Measurements from ENCODE around the gene PDIA5.
"Not testable (repeated sequence)": the region's sequence is repeated elsewhere in the genome, so short reads cannot be mapped to it uniquely, and the experiment has no call there.

The PDIA5 gene

DNA sequence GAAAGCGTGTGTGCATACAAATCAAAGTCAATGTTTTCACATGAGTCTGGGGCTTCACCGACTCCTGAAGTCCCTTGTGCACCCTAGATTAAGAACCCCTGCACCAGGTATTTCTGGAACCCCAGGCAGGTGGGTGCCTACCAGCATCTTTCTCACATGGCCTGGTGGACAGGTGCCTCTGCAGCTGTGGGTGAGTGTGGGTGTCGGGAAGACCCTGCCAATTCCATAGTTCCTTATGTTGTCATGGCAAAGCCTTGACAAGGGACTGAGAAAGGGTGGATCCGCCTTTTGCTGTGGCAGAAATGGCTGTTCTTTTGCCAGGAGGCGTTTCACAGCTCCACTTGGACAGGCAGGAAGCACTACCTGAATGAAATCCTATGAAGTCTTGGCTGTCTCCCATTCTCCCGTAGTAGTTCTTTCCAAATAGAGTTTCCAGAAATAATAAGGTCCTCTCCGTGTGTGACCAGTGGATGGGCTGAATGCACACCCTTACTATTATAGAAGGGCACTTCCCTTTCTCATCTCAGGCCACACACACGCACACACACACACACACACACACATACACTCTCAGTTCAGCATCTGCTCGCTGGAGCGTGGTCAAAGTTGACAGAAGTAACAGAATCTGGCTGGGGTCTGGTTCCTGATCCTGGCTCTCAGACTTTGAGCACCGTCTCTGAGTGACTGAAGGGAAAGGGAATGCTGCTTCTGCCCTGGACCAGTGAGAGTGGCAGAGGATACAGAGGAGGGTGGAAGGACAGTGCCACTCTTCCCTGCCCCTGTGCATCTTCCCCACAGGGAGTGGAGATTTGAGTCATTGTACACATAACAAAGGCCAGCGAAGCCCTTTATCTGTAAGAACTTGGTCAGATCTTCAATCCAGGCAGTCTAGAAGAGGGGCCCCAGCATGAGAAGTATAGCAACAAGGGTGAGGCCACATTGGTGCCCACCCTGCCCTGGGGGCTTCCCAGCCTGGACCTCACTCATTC lies 38.7 kb downstream of the PDIA5 start:
- no peaks in the 10 kb centered on the region; the same call in 1 of the 2 replicates for H3K4me1 ChIP-seq (ENCODE audit: control insufficient read depth, insufficient read depth, low read length)
- H3K9ac ChIP-seq (ENCODE audit: low read length): no peak overlapping the region
- H3K27ac ChIP-seq (ENCODE audit: low read depth, low read length): no peak overlapping the region
- no peaks in the 10 kb centered on the region for H3K27me3 ChIP-seq (ENCODE audit: control insufficient read depth, insufficient read depth, low read length)
- H3K36me3 ChIP-seq (ENCODE audit: control insufficient read depth, insufficient read depth, low read length): peaks cover 82% of the 10 kb centered on the region
- H3K4me3 ChIP-seq (ENCODE audit: low read depth, low read length): no peak overlapping the region
- H3K9me3 ChIP-seq (ENCODE audit: control insufficient read depth, insufficient read depth, low read depth, low read length): no peaks in the 10 kb centered on the region

DNA sequence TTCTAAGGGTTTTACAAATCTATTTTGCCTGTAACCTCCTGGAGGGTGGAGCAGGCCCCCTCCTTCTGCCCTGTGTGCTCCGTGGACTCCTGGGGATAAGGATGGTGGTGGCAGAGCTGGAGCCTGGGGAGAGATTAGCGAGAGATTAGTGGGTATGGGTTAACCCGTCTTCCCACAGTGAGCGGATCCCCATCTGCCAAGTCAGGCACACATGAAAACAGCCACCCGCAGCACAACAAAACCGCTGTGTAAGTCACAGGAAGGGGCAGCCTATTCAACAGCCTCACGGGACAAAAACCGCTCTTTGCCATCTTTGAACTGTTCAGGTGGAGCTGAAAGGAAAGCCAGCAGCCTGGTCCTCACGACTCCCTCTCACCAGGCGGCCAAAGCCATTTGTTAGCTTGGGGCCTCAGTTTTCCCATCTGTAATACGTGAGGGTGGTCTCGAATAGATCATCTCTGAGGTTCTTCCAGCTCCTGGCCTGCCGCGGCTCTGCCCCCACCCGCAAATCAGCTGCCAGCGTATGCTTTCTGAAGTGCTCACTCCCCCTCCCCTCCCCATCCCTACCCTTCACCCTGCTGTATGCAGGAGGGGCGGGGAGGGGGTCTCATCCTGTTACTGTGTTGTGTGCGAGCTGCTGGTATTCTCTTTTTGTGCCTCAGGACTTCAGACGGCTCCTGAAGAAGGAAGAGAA lies 43.6 kb downstream of the PDIA5 start:
- Histone ChIP-seq H3K9ac (ENCODE audit: low read length) (no peak overlapping the region), H3K9me3 (ENCODE audit: control insufficient read depth, insufficient read depth, low read depth, low read length) (no peaks in the 10 kb centered on the region), H3K27ac (ENCODE audit: low read depth, low read length) (no peak overlapping the region), H3K4me3 (ENCODE audit: low read depth, low read length) (no peak overlapping the region), H3K36me3 (ENCODE audit: control insufficient read depth, insufficient read depth, low read length) (peaks cover 72% of the 10 kb centered on the region), H3K27me3 (ENCODE audit: control insufficient read depth, insufficient read depth, low read length) (no peaks in the 10 kb centered on the region), H3K4me1 (ENCODE audit: control insufficient read depth, insufficient read depth, low read length) (no peaks in the 10 kb centered on the region)

DNA sequence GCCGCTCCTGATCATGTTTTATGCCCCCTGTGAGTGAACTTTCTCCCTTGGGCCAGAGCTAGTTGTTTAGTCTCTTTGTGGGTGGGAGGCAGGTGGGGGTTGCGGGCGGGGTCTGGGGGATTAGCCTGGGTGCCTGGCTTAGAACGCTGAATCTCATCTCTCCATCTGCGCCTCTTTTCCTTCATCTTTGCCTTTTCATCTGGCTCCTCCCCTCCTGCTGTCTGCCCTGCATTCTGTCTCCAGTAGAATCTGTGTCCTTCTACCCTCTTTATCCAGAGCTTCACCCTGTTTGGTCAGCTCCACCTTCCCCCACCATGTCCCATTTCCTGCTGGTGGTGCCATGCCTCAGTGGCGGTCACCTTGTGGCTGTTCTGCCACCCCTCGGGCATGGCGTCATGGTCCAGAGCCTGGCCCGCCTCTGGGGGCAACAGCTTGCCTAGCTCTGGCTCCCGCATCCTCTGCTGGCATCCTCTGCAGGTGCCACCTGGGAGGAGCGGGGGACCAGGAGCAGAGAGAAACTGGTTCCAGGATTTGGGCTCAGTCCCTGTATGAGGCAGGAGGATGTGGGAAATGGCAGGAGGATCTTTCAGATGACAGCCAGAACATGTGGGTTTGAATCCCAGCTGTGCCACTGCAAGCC lies 44.3 kb downstream of the PDIA5 start:
- no peak overlapping the region for H3K27ac ChIP-seq (ENCODE audit: low read depth, low read length)

DNA sequence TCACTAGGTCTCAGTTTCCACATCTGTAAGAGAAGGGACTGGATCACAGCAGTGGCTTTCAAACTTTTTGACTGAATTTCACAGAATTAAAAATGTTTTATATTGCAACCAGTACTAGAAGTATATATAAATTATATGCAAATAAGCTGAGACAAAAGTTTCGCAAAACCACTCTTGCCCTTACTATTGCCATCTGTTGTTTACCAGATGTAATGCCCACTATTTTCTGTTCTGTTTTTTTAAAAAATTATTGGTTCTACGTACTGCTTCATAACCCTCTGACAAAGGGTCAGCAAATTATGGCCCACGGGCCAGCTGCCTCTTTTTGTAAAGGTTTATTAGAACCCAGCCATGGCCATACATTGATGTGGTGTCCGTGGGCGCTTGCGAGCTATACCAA lies 44.8 kb downstream of the PDIA5 start:
- no peak overlapping the region for H3K9ac ChIP-seq (ENCODE audit: low read length)
- H3K4me3 ChIP-seq (ENCODE audit: low read depth, low read length): no peak overlapping the region
- H3K36me3 ChIP-seq (ENCODE audit: control insufficient read depth, insufficient read depth, low read length): peaks cover 67% of the 10 kb centered on the region
- no peaks in the 10 kb centered on the region for H3K9me3 ChIP-seq (ENCODE audit: control insufficient read depth, insufficient read depth, low read depth, low read length)
- no peak overlapping the region for H3K27ac ChIP-seq (ENCODE audit: low read depth, low read length)
- no peaks in the 10 kb centered on the region for H3K4me1 ChIP-seq (ENCODE audit: control insufficient read depth, insufficient read depth, low read length)
- no peaks in the 10 kb centered on the region for H3K27me3 ChIP-seq (ENCODE audit: control insufficient read depth, insufficient read depth, low read length)

More for the DNA sequence above, 44.3 kb downstream of the PDIA5 start:
- Histone ChIP-seq H3K27me3 (ENCODE audit: control insufficient read depth, insufficient read depth, low read length) (no peaks in the 10 kb centered on the region), H3K4me3 (ENCODE audit: low read depth, low read length) (no peak overlapping the region), H3K4me1 (ENCODE audit: control insufficient read depth, insufficient read depth, low read length) (no peaks in the 10 kb centered on the region), H3K9me3 (ENCODE audit: control insufficient read depth, insufficient read depth, low read depth, low read length) (no peaks in the 10 kb centered on the region), H3K36me3 (ENCODE audit: control insufficient read depth, insufficient read depth, low read length) (peaks cover 69% of the 10 kb centered on the region), H3K9ac (ENCODE audit: low read length) (no peak overlapping the region)

DNA sequence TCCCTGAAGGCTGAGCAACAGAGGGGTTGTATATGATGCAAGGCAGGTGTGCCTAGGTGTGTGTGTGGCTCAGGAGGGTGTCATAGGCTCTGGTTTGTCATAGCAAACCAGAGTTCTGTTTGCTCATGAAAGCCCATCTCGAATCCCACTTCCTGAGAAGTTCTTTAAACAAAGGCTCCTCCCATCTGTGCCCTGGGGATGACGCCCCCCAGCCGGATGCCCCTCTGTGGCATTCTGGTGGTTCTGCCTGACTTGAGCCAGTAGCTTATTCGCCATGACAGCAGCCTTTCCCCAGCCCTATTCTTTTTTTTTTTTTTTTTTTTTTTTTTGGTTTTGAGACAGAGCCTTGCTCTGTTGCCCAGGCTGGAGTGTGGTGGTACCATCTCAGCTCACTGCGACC lies 45.4 kb downstream of the PDIA5 start:
- Histone ChIP-seq H3K9me3 (ENCODE audit: control insufficient read depth, insufficient read depth, low read depth, low read length) (no peaks in the 10 kb centered on the region), H3K4me3 (ENCODE audit: low read depth, low read length) (no peak overlapping the region), H3K9ac (ENCODE audit: low read length) (no peak overlapping the region), H3K27me3 (ENCODE audit: control insufficient read depth, insufficient read depth, low read length) (no peaks in the 10 kb centered on the region), H3K27ac (ENCODE audit: low read depth, low read length) (no peak overlapping the region), H3K36me3 (ENCODE audit: control insufficient read depth, insufficient read depth, low read length) (peaks cover 65% of the 10 kb centered on the region), H3K4me1 (ENCODE audit: control insufficient read depth, insufficient read depth, low read length) (no peaks in the 10 kb centered on the region)

DNA sequence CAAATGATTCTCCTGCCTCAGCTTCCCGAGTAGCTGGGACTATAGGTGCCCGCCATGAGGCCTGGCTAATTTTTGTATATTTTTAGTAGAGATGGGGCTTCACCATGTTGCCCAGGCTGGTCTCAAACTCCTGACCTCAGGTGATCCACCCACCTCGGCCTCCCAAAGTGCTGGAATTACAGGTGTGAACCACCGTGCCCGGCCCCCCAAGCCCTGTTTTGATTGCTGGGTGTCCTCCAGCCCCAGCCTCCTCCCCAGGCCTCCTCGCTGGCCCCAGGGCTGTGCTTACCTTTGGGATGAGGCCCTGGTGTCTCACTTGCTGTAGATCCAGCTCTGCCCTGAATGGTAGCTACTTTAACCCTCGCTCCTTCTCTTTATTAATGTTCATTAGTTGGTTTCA lies 45.8 kb downstream of the PDIA5 start:
- not testable (repeated sequence) for H3K27me3 ChIP-seq (ENCODE audit: control insufficient read depth, insufficient read depth, low read length); H3K9me3 ChIP-seq (ENCODE audit: control insufficient read depth, insufficient read depth, low read depth, low read length); H3K4me1 ChIP-seq (ENCODE audit: control insufficient read depth, insufficient read depth, low read length); H3K9ac ChIP-seq (ENCODE audit: low read length); H3K27ac ChIP-seq (ENCODE audit: low read depth, low read length); H3K4me3 ChIP-seq (ENCODE audit: low read depth, low read length)
- H3K36me3 ChIP-seq (ENCODE audit: control insufficient read depth, insufficient read depth, low read length): peaks cover 64% of the 10 kb centered on the region

DNA sequence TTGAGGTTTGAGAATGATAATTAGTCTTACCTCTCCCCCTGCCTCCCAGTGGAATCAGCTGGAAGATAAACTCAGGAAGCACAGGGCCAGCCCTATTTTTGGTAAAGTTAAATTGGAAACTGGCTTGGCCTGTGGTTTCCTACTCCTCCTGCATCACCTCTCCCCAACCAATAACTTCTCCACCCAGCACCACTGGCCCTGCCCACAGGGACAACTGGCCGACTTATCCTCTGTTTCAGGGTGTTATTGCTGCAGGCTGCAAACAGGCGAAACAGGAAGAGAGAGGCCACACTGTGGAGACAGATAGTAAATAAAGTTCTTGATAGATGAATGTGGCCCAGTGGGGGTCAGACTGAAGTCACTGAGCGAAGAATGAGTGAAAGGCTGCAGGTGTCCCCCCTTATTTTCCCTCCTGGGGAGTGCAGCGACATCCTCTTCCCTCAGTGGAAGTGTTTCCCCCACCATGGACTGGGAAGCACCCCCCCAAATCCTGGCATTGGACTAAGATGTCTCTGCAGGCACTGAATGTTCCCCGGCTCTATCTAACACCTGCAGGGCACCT lies 47.1 kb downstream of the PDIA5 start:
- Histone ChIP-seq H3K4me3 (ENCODE audit: low read depth, low read length) (no peak overlapping the region), H3K4me1 (ENCODE audit: control insufficient read depth, insufficient read depth, low read length) (no peaks in the 10 kb centered on the region), H3K36me3 (ENCODE audit: control insufficient read depth, insufficient read depth, low read length) (peaks cover 65% of the 10 kb centered on the region), H3K9ac (ENCODE audit: low read length) (no peak overlapping the region), H3K27ac (ENCODE audit: low read depth, low read length) (no peak overlapping the region), H3K27me3 (ENCODE audit: control insufficient read depth, insufficient read depth, low read length) (no peaks in the 10 kb centered on the region), H3K9me3 (ENCODE audit: control insufficient read depth, insufficient read depth, low read depth, low read length) (no peaks in the 10 kb centered on the region)

DNA sequence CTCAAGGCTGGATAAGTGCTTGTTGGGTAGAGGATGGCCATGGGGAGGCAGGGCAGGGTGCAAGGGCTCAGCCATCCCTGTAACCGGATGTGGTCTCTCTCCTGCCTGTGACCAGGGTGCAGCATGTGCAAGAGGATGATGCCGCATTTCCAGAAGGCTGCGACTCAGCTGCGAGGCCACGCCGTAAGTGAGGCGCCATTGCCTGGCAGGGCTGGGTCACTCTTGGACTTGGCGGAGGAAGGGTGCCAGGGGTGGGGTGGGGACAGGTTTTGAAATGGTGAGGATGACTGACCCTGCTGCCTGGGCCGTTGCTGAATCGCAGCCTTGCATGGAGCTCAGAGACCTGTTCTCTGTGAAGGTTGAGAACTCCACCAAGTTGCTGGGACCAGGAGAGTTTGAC lies 49.3 kb downstream of the PDIA5 start:
- Histone ChIP-seq H3K27me3 (ENCODE audit: control insufficient read depth, insufficient read depth, low read length) (no peaks in the 10 kb centered on the region), H3K9ac (ENCODE audit: low read length) (no peak overlapping the region), H3K36me3 (ENCODE audit: control insufficient read depth, insufficient read depth, low read length) (peaks cover 70% of the 10 kb centered on the region), H3K27ac (ENCODE audit: low read depth, low read length) (no peak overlapping the region), H3K4me3 (ENCODE audit: low read depth, low read length) (no peak overlapping the region), H3K4me1 (ENCODE audit: control insufficient read depth, insufficient read depth, low read length) (peaks cover 2% of the 10 kb centered on the region; the same call in 1 of the 2 replicates), H3K9me3 (ENCODE audit: control insufficient read depth, insufficient read depth, low read depth, low read length) (no peaks in the 10 kb centered on the region)

DNA sequence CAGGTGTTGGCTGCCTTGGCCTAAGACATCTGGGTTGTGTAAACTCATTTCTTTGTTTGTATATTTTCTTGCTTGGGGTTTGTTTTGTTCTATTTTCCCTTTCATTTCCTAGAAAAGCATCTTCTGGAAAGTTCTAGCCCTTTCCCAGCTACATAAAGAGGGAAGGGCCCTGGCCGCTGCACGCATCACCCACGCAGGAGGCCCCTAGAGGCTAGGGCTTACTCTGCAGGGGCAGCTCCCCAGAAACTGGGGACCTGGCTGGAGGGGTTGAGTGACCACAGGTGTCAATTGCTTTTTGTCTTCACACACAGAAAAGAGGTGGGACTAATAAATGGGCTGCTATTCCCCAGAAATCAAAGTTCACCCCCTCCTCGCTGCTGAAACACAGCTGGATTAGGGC lies 52.6 kb downstream of the PDIA5 start:
- Histone ChIP-seq H3K9me3 (ENCODE audit: control insufficient read depth, insufficient read depth, low read depth, low read length) (no peaks in the 10 kb centered on the region), H3K4me1 (ENCODE audit: control insufficient read depth, insufficient read depth, low read length) (peaks cover 7% of the 10 kb centered on the region; the same call in 1 of the 2 replicates), H3K27ac (ENCODE audit: low read depth, low read length) (no peak overlapping the region), H3K27me3 (ENCODE audit: control insufficient read depth, insufficient read depth, low read length) (no peaks in the 10 kb centered on the region), H3K9ac (ENCODE audit: low read length) (no peak overlapping the region), H3K36me3 (ENCODE audit: control insufficient read depth, insufficient read depth, low read length) (peaks cover 81% of the 10 kb centered on the region), H3K4me3 (ENCODE audit: low read depth, low read length) (no peak overlapping the region)

DNA sequence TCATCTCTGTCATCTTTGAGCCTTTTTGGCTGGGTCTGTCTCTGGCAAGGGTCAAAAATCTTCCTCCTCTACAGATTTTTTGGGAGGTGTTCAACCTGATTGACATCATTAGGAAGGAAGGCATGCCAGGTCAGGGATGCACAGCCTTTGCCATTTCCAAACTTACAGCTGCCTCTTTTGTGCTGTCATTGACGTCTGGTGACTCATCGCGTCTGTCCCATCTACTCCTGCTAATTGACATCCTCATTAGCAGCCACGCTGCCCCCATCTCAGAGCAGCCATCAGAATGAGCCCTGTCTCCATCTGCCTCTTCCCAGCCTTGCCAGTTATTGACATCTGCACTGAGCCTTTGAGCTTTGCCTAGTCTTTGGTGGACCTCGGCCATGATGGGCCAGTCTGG lies 53.0 kb downstream of the PDIA5 start:
- Histone ChIP-seq H3K36me3 (ENCODE audit: control insufficient read depth, insufficient read depth, low read length) (peaks cover 82% of the 10 kb centered on the region), H3K4me3 (ENCODE audit: low read depth, low read length) (no peak overlapping the region), H3K4me1 (ENCODE audit: control insufficient read depth, insufficient read depth, low read length) (peaks cover 7% of the 10 kb centered on the region; the same call in 1 of the 2 replicates), H3K9me3 (ENCODE audit: control insufficient read depth, insufficient read depth, low read depth, low read length) (no peaks in the 10 kb centered on the region), H3K9ac (ENCODE audit: low read length) (no peak overlapping the region), H3K27me3 (ENCODE audit: control insufficient read depth, insufficient read depth, low read length) (no peaks in the 10 kb centered on the region), H3K27ac (ENCODE audit: low read depth, low read length) (no peak overlapping the region)
